GM12873 (cell line): Measurements from ENCODE around the gene APBB1IP.
A peak's percentile ranks its signal among the peaks of the same experiment; 100 is the strongest.

Source experiments
- TF ChIP-seq, protein P1 (sequence below): IDR thresholded peaks from 2 replicates; pipeline ENCODE4 v1.5.1; 2012; ENCODE audit warnings: low read depth, mild to moderate bottlenecking, moderate library complexity, low read length, control low read depth; ENCODE audit not compliant: insufficient read depth; ENCODE audit errors: missing control alignments

Gene APBB1IP

DNA sequence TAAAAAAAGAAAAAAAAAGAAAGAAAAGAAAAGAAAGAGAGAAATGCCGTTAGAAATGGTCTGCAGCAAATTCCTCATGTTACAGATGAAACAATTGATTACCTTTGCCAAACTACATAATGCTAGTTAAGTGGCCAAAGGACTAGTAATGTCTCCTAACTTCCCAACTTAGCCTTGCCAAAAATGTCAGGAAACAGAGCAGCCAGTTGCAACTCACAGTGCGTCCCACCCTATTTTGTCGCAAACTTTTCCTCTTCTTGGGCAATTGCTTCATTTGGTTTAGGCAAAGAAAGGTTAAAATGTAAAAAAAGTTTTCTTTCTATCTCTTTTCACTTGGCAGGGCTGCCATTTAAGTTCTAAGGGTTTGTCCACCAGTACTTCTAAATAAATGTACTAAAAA, 53.1 kb downstream of the APBB1IP start:
- TF ChIP-seq, protein P1, sequence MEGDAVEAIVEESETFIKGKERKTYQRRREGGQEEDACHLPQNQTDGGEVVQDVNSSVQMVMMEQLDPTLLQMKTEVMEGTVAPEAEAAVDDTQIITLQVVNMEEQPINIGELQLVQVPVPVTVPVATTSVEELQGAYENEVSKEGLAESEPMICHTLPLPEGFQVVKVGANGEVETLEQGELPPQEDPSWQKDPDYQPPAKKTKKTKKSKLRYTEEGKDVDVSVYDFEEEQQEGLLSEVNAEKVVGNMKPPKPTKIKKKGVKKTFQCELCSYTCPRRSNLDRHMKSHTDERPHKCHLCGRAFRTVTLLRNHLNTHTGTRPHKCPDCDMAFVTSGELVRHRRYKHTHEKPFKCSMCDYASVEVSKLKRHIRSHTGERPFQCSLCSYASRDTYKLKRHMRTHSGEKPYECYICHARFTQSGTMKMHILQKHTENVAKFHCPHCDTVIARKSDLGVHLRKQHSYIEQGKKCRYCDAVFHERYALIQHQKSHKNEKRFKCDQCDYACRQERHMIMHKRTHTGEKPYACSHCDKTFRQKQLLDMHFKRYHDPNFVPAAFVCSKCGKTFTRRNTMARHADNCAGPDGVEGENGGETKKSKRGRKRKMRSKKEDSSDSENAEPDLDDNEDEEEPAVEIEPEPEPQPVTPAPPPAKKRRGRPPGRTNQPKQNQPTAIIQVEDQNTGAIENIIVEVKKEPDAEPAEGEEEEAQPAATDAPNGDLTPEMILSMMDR: no peak

DNA sequence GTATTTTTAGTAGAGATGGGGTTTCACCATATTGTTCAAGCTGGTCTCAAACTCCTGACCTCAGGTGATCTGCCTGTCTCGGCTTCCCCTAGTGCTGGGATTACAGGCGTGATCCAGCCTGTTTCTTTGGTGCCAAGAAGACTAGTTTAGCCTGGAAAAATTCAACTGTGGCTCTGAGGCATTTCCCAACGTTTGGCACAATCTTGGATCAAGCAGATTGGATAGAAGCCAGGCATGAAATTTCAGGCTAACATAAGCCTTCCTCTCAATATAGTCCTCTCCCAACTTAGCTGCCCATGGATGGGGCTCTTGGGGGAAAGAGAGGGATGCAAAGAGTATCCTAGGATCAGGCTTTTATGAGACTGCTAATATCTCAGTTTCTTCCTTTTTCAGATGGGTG, 53.8 kb downstream of the APBB1IP start:
- TF ChIP-seq, protein P1: no peak

DNA sequence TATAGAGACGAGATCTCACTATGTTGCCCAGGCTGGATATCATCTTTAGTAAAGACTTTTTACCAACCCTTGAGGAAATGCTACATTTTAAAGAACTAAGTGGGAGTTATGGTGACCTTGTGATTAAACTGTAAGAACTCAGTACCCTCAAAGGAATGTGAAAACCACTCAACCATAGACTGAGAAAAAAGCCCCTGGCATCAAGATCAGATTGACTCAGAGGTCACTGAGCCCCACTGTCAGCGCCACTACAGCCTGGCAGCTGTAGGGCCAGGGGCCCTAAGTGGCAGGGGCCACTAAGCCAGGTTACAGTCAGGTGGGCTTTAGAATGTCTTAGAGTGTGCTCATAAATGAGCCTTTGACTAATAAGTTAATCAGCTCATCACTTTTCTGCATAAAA, 55.9 kb downstream of the APBB1IP start:
- TF ChIP-seq, protein P1: no peak

DNA sequence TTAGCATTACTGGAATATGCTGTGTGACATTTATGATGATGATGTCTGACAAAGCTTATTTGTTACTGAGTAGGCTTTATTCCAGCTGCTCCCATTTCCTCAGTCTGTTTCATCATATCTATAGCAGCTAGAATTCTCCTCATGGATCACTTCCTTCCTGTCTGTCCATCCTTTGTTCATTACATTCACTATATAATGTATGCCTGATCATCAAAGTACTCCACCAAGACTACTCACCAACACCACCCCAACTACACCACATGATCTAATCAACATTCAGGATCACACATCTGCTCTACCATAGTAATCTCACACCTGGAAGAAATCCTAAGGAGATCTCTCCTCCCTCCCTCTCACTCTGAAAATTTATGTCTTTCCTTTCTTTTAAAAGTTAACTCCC, 61.3 kb downstream of the APBB1IP start:
- TF ChIP-seq, protein P1: no peak

DNA sequence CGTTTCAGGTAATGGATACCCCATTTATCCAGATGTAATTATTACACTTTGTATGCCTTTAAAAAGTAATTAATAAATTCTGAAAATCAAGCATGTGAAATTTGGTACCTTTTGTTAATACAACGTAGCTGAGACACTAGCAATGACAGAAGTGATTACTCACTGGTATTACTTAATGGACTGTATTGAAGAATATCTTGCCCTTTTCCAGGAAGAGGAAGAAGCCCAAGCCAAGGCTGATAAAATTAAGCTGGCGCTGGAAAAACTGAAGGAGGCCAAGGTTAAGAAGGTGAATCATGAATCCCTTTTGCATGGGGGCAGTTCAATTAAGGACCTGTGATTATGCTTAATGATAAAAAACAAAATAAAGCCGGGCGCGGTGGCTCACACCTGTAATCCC, 64.8 kb downstream of the APBB1IP start:
- TF ChIP-seq, protein P1: no peak

DNA sequence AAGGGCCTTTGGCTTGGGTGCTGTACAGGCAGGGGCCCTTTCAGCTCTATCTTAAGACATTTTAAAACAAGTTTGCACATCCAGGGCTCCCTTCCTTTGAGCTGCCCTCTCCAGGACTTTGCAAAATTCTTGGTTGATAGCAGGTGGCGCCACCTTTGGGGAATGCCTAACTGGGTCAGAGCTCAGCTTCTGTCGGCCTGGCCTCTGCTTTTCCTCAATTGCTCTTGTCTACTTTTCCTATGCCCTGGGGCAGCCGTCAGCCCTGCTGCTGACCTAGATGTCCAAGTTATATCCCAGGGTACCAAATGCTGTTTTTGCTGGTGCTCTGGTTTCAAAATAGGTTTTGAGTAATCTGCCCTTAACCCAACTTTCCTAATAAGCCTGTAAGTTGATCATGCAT, 65.8 kb downstream of the APBB1IP start:
- TF ChIP-seq, protein P1: peak; percentile 41

DNA sequence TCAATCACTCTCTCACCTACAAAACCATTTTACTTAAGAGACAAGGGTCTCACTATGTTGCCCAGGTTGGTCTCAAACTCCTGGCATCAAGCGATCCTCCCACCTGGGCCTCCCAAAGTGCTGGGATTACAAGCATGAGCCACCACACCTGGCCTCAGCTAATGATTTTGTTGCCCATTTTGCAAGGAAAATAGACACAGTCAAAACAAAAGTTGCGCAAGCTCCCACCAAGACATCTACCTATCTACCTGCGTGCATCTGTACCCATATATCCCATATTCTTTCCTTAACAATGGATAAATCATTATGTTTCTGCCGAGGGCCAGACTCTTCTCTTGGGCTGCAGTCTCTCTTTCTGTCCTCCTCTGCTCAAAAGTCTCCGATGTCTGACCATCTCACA, 67.3 kb downstream of the APBB1IP start:
- TF ChIP-seq, protein P1: no peak
